Heart left ventricle (tissue), 13 donors: Measurements from ENCODE around the gene TOMM6.

Experiments
- CTCF ChIP-seq, 12 donors: fragments of 200-600 bp; sonication (generic) in 4 of 12; IDR thresholded peaks; one replicate each; pipeline versions ENCODE4 v1.5.0 to v1.8.0; 2018 to 2022; ENCODE audit warnings: antibody characterized with exemption in 12 of 12, mild to moderate bottlenecking in 5 of 12
- POLR2A ChIP-seq, 2 donors: fragments of 450-650 bp; IDR thresholded peaks; one replicate each; pipeline ENCODE4 v1.6.1; 2017; ENCODE audit warnings: antibody characterized with exemption in 2 of 2, mild to moderate bottlenecking in 2 of 2, moderate library complexity in 2 of 2
- donor health status: ischemic (EF 13 %, LVEDD 7.1; RV severe dilation, severe dysfunction).
- donor health status: DM: no; HTN: yes; CAD: no.
- donor health status: DM: no; HTN: no; CAD: no.
- donor health status: ischemic (EF 25% LVEDD 6.9; RV normal size, moderate dysfunction).
- donor health status: ischemic (EF 25% LVEDD 5.7; RV mildly dilated, moderate dysfunction).
- donor health status: ischemic (EF 35%, LVEDD 5.7; RV mildly dilated, moderate dysfunction).
- donor health status: nonischemic (EF 11% LVEDD 7.7; RV severe dilation, severe dysfunction).
- donor health status: DM: yes; HTN: yes; CAD: no.
- donor health status: PGD.
- donor health status: ischemic (EF 29% LVEDD 5.4; RV normal size, mild dysfunction).
- donor health status: nonischemic (EF 23%, LVEDD 6.1; RV moderate dilation, normal function).

GRCh38 chr6:41780551-41781365 lies 6.7 kb upstream of the TOMM6 start, which contains the start of gene PRICKLE4:
- no peak for TF ChIP-seq CTCF (IDR thresholded peaks at IDR 0.05)
- TF ChIP-seq POLR2A (IDR thresholded peaks at IDR 0.05), result no peak
